DMS53 treated with DMSO at 0.1 percent for 48 hours (cell line): ENCODE results near the gene PWP1.
A peak's percentile ranks its signal among the peaks of the same experiment; 100 is the strongest.

ENCODE experiments used
- DNase-seq: peaks from one replicate; lab custom pipeline; 2025; ENCODE audit not compliant: unreplicated experiment; lab: John Stamatoyannopoulos, UW

PWP1 gene

GRCh38 chr12:107732365-107732764 is 46.8 kb downstream of the PWP1 start:
- DNase-seq, result no peak

- DNase-seq, result no peak
These were observed 48.5 kb downstream of the PWP1 start for GRCh38 chr12:107734139-107734538.

GRCh38 chr12:107735763-107736162 is 50.2 kb downstream of the PWP1 start:
- DNase-seq, result no peak

- no peak for DNase-seq
These were observed 51.3 kb downstream of the PWP1 start for GRCh38 chr12:107736914-107737313.

GRCh38 chr12:107748472-107748871 is 62.9 kb downstream of the PWP1 start:
- DNase-seq, result no peak

GRCh38 chr12:107749083-107749482 is 63.5 kb downstream of the PWP1 start:
- DNase-seq, result no peak

GRCh38 chr12:107759410-107759809 is 73.8 kb downstream of the PWP1 start:
- DNase-seq, result peak; percentile 56

- DNase-seq, result no peak
These were observed 74.7 kb downstream of the PWP1 start for GRCh38 chr12:107760207-107760808.

- DNase-seq, result peak; percentile 95
These were observed 75.4 kb downstream of the PWP1 start, which contains the start of gene PRDM4 for GRCh38 chr12:107760809-107761501. Gene PRDM4, minus strand, starts transcription at chr12:107761137. Its CDS starts 622 bp downstream, at chr12:107760515.

GRCh38 chr12:107761502-107761904 is 75.9 kb downstream of the PWP1 start:
- peak; percentile 24 for DNase-seq
